Panc1 (cell line): ENCODE results near the gene SH3BGRL2. TPM values are rescaled to one million over a fixed set of nuclear protein-coding genes. Genes with fewer than 3 reads are reported as not detected.

Source experiments
- ATAC-seq: fragments of 200-7000 bp; cut with Tn5 transposase; 2 replicates; pipeline ENCODE4 v1.9.1; 2020; ENCODE audit warnings: mild to moderate bottlenecking, moderate library complexity
- BruUV-seq: library from RNA; stranded (reverse); fragments of 400-500 nt; replicated peaks from 2 replicates; lab custom pipeline; 2021; lab: Mats Ljungman, UMichigan
- CTCF ChIA-PET: fragments of 300-600 bp; sonication (Branson Sonifier 250); formaldehyde crosslinking; loops from one replicate; lab custom pipeline; 2022; ENCODE audit warnings: antibody characterized with exemption; lab: Charles Lee
- POLR2A ChIA-PET: fragments of 300-600 bp; sonication (Branson Sonifier 250); formaldehyde crosslinking; loops from one replicate; lab custom pipeline; 2022; ENCODE audit warnings: antibody characterized with exemption; lab: Charles Lee
- DNase-seq: peaks from one replicate; pipeline ENCODE4 v3.0.0-alpha.2; 2010; ENCODE audit warnings: low read depth, low spot score
- H3K27ac ChIP-seq: 2 replicates; pipeline ENCODE4 v1.5.1; 2011; ENCODE audit warnings: mild to moderate bottlenecking, low read length, inconsistent platforms
- H3K27me3 ChIP-seq: fragments of 200-500 bp; sonication (Bioruptor generic); 2 replicates; pipeline ENCODE4 v1.6.0; 2014; ENCODE audit warnings: low read length, inconsistent platforms; ENCODE audit not compliant: control insufficient read depth, insufficient read depth
- H3K36me3 ChIP-seq: fragments of 200-500 bp; sonication (Bioruptor generic); 2 replicates; pipeline ENCODE4 v1.5.1; 2014; ENCODE audit warnings: inconsistent platforms, mild to moderate bottlenecking, low read length, moderate library complexity; ENCODE audit not compliant: control insufficient read depth, insufficient read depth
- H3K4me1 ChIP-seq: 2 replicates; pipeline ENCODE4 v1.5.1; 2011; ENCODE audit warnings: inconsistent platforms, mild to moderate bottlenecking, low read length, moderate library complexity; ENCODE audit not compliant: control insufficient read depth, insufficient read depth
- H3K4me3 ChIP-seq, 2 experiments: 2 replicates each; pipeline ENCODE4 v1.5.1; 2011 to 2012; ENCODE audit warnings: low read depth in 2 of 2, low read length in 2 of 2, mild to moderate bottlenecking in 2 of 2, inconsistent platforms in 1 of 2, moderate library complexity in 1 of 2
- H3K9me3 ChIP-seq: fragments of 200-500 bp; sonication (Bioruptor generic); 2 replicates; pipeline ENCODE4 v1.5.1; 2014; ENCODE audit warnings: low read depth, mild to moderate bottlenecking, inconsistent platforms, low read length, moderate library complexity; ENCODE audit not compliant: control insufficient read depth, insufficient read depth
- CTCF ChIP-seq: fragments of 450-650 bp; IDR thresholded peaks from 2 replicates; pipeline ENCODE4 v1.5.1; 2017; ENCODE audit warnings: mild to moderate bottlenecking
- POLR2AphosphoS5 ChIP-seq: IDR thresholded peaks from 2 replicates; pipeline ENCODE4 v1.6.1; 2012; ENCODE audit warnings: mild to moderate bottlenecking, low read depth, low read length, moderate library complexity
- REST ChIP-seq, 2 experiments: IDR thresholded peaks; 2 replicates each; pipeline ENCODE4 v1.6.1; 2011 to 2012; ENCODE audit warnings: low read depth in 2 of 2, control low read depth in 1 of 2, low read length in 1 of 2, mild to moderate bottlenecking in 1 of 2, moderate library complexity in 1 of 2; ENCODE audit not compliant: insufficient read depth in 1 of 2
- SIN3A ChIP-seq: IDR thresholded peaks from 2 replicates; pipeline ENCODE4 v1.6.1; 2012; ENCODE audit warnings: low read depth, mild to moderate bottlenecking, low read length, moderate library complexity, borderline replicate concordance; ENCODE audit not compliant: insufficient read depth
- TCF7L2 ChIP-seq: IDR thresholded peaks from 2 replicates; pipeline ENCODE4 v1.6.1; 2011; ENCODE audit warnings: mild to moderate bottlenecking, low read depth, low read length, inconsistent platforms
- in situ Hi-C: cut with HindIII; loops from 2 replicates; pipeline ENCODE4 v1.10.0; 2016; ENCODE audit warnings: low sequenced_read_pairs, low pct_unique_long_range_greater_than_20kb
- intact Hi-C: fragments of 100-400 bp; cut with micrococcal nuclease; formaldehyde crosslinking; loops from one replicate; pipeline ENCODE4 v1.10.0; 2022; ENCODE audit not compliant: unreplicated experiment
- total RNA-seq: library from RNA; stranded (reverse); gene quantifications from one replicate; pipeline ENCODE4 v1.2.1, GENCODE V29; 2021; ENCODE audit not compliant: unreplicated experiment

SH3BGRL2 gene
- total RNA-seq, 1 experiment from 2014 or later, result 8.5 TPM

GRCh38 chr6:79622364-79622763, 8.8 kb upstream of the SH3BGRL2 start:
- Histone ChIP-seq H3K4me1 (no peaks in the 10 kb centered on the region), H3K9me3 (no peaks in the 10 kb centered on the region), H3K27me3 (no peaks in the 10 kb centered on the region), H3K4me3 (no peak overlapping the region), H3K27ac (no peak overlapping the region), H3K36me3 (no peaks in the 10 kb centered on the region)
- ChIA-PET POLR2A (no interaction called here), CTCF (no interaction called here)
- DNase-seq, result no peak
- BruUV-seq, result no TSS peak
- intact Hi-C loops, result no loop called here
- in situ Hi-C loops, result no loop called here
- TF ChIP-seq REST (IDR thresholded peaks at IDR 0.05; ENCODE audit: insufficient read depth in 1 of 2, low read depth in 2 of 2, low read length in 1 of 2), result no peak
- no peak for TF ChIP-seq CTCF
- no peak for TF ChIP-seq TCF7L2
- no peak for TF ChIP-seq SIN3A
- no peak for ATAC-seq

GRCh38 chr6:79623106-79623505, 8.0 kb upstream of the SH3BGRL2 start:
- in situ Hi-C loops (no loop called here), intact Hi-C loops (no loop called here)
- DNase-seq (no peak), ATAC-seq (no peak)
- no peaks in the 10 kb centered on the region for H3K27me3 ChIP-seq
- TF ChIP-seq SIN3A, result no peak
- no peak for TF ChIP-seq TCF7L2
- TF ChIP-seq POLR2AphosphoS5, result no peak
- no peak for TF ChIP-seq REST (IDR thresholded peaks at IDR 0.05; ENCODE audit: insufficient read depth in 1 of 2, low read depth in 2 of 2, low read length in 1 of 2)
- TF ChIP-seq CTCF, result no peak
- H3K27ac ChIP-seq, result no peak overlapping the region
- H3K9me3 ChIP-seq, result no peaks in the 10 kb centered on the region
- no peak overlapping the region for H3K4me3 ChIP-seq
- ChIA-PET CTCF (no interaction called here), POLR2A (no interaction called here)
- H3K4me1 ChIP-seq, result no peaks in the 10 kb centered on the region
- no TSS peak for BruUV-seq
- no peaks in the 10 kb centered on the region for H3K36me3 ChIP-seq
